Measurements from ENCODE around the gene NACA. TPM values are rescaled to one million over a fixed set of nuclear protein-coding genes. Genes with fewer than 3 reads are reported as not detected.

The NACA gene
- total RNA-seq, 1 experiment from 2014 or later, result 2,376 TPM

DNA sequence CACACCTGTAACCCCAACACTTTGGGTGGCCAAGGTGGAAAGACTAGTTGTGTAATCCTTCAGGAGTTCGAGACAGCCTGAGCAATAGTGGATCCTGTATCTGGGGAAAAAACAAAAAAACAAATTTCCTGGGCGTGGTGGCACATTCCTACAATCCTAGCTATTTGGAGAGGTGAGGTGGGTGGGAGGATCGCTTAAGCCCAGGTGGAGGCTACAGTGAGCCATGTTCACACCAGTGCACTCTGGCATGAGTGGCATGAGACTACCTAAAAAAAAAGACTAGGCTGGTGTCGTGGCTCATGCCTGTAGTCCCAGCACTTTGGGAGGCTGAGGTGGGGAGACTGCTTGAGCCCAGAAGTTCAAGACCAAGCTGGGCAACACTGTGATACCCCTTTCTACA is 54.3 kb downstream of the NACA start:
- DNase-seq (ENCODE audit: low read depth, low spot score), result no peak
- in situ Hi-C loops (cut with HindIII; ENCODE audit: low pct_unique_long_range_greater_than_20kb, low sequenced_read_pairs), result no loop called here

DNA sequence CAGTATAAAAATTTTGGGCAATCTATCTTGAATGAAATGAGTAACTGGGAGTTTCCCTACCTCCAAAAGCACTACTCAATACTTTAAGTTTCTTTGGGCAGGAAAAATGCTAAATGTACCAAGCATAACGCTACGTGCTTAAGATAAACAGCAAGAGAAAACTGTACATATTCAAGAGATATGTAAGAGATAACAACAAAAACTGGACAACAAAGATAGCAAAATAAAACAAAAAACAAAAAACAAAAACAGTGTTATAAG is 57.0 kb downstream of the NACA start:
- in situ Hi-C loops (cut with HindIII; ENCODE audit: low pct_unique_long_range_greater_than_20kb, low sequenced_read_pairs), result no loop called here
- DNase-seq (ENCODE audit: low read depth, low spot score), result no peak

Small RNA genes within 50 kb of the gene (small RNA-seq; reads per million reads assigned to genes)
- gene RN7SL809P, result 0 reads per million in 2 experiments

Other genes starting within 250 kb of the NACA start
- gene GLS2, start 237.1 kb downstream of the NACA start, total RNA-seq (2014; rRNA removed; shearing (Covaris generic)), result not detected in 2 replicates
- 4.9 and 6.0 TPM in 2 replicates for gene RBMS2, start 203.5 kb downstream of the NACA start, total RNA-seq (2014; rRNA removed; shearing (Covaris generic))
- gene BAZ2A, start 95.0 kb downstream of the NACA start, total RNA-seq (2014; rRNA removed; shearing (Covaris generic)), result 15.4 and 27.9 TPM in 2 replicates
- gene ATP5F1B, start 79.3 kb downstream of the NACA start, total RNA-seq (2014; rRNA removed; shearing (Covaris generic)), result 1,074 and 1,136 TPM in 2 replicates
- gene PTGES3, start 37.0 kb downstream of the NACA start, total RNA-seq (2014; rRNA removed; shearing (Covaris generic)), result 89.1 and 98.9 TPM in 2 replicates
- 33.6 and 36.5 TPM in 2 replicates for gene PRIM1, start 27.0 kb upstream of the NACA start, total RNA-seq (2014; rRNA removed; shearing (Covaris generic))
- gene HSD17B6, start 38.0 kb upstream of the NACA start, total RNA-seq (2014; rRNA removed; shearing (Covaris generic)), result 0.77 TPM in 1 of 2 replicates, not detected in the other
- not detected in 2 replicates for gene SDR9C7, start 209.1 kb upstream of the NACA start, total RNA-seq (2014; rRNA removed; shearing (Covaris generic))
- gene RDH16, start 232.3 kb upstream of the NACA start, total RNA-seq (2014; rRNA removed; shearing (Covaris generic)), result not detected in 2 replicates